ENCODE measurements around the gene ASB2. TPM values are rescaled to one million over a fixed set of nuclear protein-coding genes. Genes with fewer than 3 reads are reported as not detected.
A peak's percentile ranks its signal among the peaks of the same experiment; 100 is the strongest.

The ASB2 gene
- total RNA-seq, 1 experiment from 2014 or later: 0.35 TPM

GRCh38 chr14:93936245-93936644 lies 40.1 kb downstream of the ASB2 start:
- Histone ChIP-seq H3K9ac (ENCODE audit: extremely low read depth, insufficient read length, low read length) (no peak overlapping the region), H3K4me2 (ENCODE audit: insufficient read depth, insufficient read length, low read length) (no peak overlapping the region), H3K79me1 (ENCODE audit: insufficient read depth, low read depth, low read length, poor library complexity, severe bottlenecking) (no peaks in the 10 kb centered on the region), H3K23ac (ENCODE audit: insufficient read length, low read depth, low read length) (no peak overlapping the region), H3K14ac (ENCODE audit: insufficient read depth, low read length) (no peak overlapping the region), H2BK12ac (ENCODE audit: insufficient read length, low read depth, low read length) (no peak overlapping the region), H2BK15ac (ENCODE audit: low read depth, low read length) (no peak overlapping the region), H2BK5ac (ENCODE audit: insufficient read length, low read length) (no peak overlapping the region), H3K4me1 (ENCODE audit: insufficient read depth, low read length) (no peaks in the 10 kb centered on the region), H3K4ac (ENCODE audit: low read depth, low read length) (no peak overlapping the region), H2BK120ac (ENCODE audit: low read depth, low read length, poor library complexity, severe bottlenecking) (no peak overlapping the region), H3K27me3 (ENCODE audit: insufficient read depth, low read length) (peaks cover 5% of the 10 kb centered on the region; the same call in 1 of the 2 replicates), H4K20me1 (ENCODE audit: control insufficient read depth, insufficient read depth, insufficient read length) (no peaks in the 10 kb centered on the region), H4K8ac (replicated peaks; ENCODE audit: insufficient read length, low read depth, low read length) (no peak overlapping the region), H3K23me2 (ENCODE audit: insufficient read length, low read depth, low read length, poor library complexity, severe bottlenecking) (no peaks in the 10 kb centered on the region), H3K27ac (ENCODE audit: insufficient read length, low read depth, low read length) (no peak overlapping the region), H3K18ac (ENCODE audit: insufficient read length, low read depth, low read length) (no peak overlapping the region), H4K91ac (ENCODE audit: insufficient read length, low read depth, low read length) (no peak overlapping the region), H3K79me2 (ENCODE audit: insufficient read depth, low read length) (no peaks in the 10 kb centered on the region), H3K9me3 (ENCODE audit: control insufficient read depth, low read depth, low read length) (no peaks in the 10 kb centered on the region), H2BK20ac (ENCODE audit: low read depth, low read length, poor library complexity, severe bottlenecking) (no peak overlapping the region), H3K56ac (ENCODE audit: insufficient read length, low read depth, low read length) (no peak overlapping the region), H4K5ac (ENCODE audit: insufficient read length, low read depth, low read length) (no peak overlapping the region), H3T11ph (ENCODE audit: low read length) (no peak overlapping the region), H2AK5ac (ENCODE audit: insufficient read length, low read length) (no peak overlapping the region), H2AFZ (ENCODE audit: low read length) (no peak overlapping the region)
- DNase-seq: peak; percentile 59
- H3K27ac Mint-ChIP-seq: no peak overlapping the region
- no peaks in the 10 kb centered on the region; a peak in 1 of 7 replicates for H3K36me3 Mint-ChIP-seq (ENCODE audit: insufficient read depth in 1 of 3, low read depth in 3 of 3)
- no peak overlapping the region for H3K4me3 Mint-ChIP-seq
- H3K9me3 Mint-ChIP-seq: no peaks in the 10 kb centered on the region
- peak; percentile 75 for TF ChIP-seq CTCF (conservative IDR thresholded peaks at IDR 0.05)
- no CpG with 5 or more reads among the region's 5 CpGs for WGBS (ENCODE audit: extremely low coverage, insufficient read length, low lambda C conversion rate)
- peaks cover 39% of the 10 kb centered on the region for H3K27me3 Mint-ChIP-seq (ENCODE audit: low read depth)
- peaks cover 6 to 10% of the 10 kb centered on the region in 2 experiments for H3K4me1 Mint-ChIP-seq
